NCI-H526 (cell line): ENCODE data around the gene SAPCD2.
A peak's percentile ranks its signal among the peaks of the same experiment; 100 is the strongest.
"Not testable (repeated sequence)": the region's sequence is repeated elsewhere in the genome, so short reads cannot be mapped to it uniquely, and the experiment has no call there.

Source experiments
- DNase-seq, 2 experiments: peaks; one replicate each; lab custom pipeline; 2025; lab: John Stamatoyannopoulos, UW

The SAPCD2 gene

DNA sequence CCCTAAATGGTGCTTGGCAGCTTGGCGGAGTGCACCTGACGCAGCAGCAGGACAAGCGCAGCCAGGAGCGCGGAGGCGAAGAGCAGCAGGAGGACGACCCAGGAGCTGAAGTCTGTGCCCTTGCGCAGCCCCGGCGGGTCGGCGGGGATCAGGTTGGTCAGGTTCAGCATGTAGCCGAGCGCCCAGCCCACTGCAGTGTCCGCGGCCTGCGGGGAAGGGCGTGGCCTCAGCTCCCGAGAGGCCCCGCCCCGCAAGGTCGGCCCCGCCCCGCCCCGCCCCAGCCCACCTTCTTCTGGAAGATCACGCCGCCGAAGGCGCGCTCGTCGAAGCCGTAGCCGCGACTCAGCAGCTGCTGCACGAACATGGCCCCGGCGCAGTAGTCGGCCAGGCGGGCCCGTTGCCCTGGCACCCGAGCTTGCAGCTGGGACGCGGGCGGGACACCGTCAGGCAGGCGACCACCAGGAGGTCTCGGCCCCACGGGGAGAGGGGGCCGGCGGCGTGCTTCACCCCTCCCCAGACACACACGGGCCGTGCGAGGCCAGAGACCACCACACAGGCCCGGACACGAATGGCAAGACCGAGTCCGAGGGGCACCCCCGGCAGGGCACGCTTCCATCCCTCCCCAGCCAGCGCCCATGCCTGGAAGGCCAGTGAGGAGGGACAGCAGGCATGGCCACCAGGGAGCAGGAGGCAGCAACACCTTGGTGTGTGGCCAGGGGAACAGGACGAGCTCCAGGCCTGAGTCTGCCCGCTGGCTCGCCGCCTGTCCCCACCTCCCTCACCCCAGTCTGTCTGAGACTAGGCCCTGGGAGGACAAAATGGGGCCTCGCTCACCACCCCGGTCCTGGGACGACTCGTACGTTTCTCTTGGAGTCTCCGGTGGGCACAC is 21.5 kb downstream of the SAPCD2 start:
- peak in 1 of 2 experiments; percentile 75 for DNase-seq

DNA sequence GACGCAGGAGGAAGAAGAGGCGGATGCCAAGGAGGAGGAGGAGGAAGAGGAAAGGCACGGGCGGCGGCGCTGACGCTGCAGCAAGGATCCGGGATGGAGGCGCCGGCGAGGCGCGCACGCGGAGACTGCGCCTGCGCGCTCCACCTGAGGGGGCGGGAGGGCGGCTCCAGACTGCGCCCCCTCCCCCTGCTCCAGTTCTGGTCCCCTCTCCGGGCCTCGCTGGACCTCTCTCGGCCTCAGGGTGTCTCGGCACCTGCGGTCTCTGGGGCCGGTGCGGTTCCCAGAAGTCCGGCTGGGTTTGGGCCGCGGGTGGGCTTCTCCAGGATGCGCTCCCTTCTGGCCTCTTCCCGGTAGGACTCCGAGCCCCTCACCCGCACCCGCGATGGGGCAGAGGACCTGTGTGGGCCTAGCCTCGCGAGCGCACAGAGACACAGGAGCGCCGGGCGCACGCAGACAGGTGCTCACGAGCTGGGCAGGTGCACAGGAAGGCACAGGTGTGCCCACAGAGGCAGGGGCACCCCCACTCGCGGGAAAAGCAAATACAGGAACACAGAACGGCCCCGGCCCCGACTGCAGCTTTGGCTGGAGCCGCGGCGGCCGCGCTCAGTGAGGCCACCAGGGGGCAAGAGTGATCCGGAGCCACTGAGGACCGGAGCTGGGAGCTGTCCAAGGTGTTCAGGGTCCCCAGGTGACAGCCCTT is 24.1 kb downstream of the SAPCD2 start, which contains the start of gene NPDC1:
TSS of gene NPDC1 (minus strand) at position 90 of the 700 bp plus-strand sequence. CDS start 188 bp downstream, outside the sequence.
- peak; percentile 24 to 79 for DNase-seq

DNA sequence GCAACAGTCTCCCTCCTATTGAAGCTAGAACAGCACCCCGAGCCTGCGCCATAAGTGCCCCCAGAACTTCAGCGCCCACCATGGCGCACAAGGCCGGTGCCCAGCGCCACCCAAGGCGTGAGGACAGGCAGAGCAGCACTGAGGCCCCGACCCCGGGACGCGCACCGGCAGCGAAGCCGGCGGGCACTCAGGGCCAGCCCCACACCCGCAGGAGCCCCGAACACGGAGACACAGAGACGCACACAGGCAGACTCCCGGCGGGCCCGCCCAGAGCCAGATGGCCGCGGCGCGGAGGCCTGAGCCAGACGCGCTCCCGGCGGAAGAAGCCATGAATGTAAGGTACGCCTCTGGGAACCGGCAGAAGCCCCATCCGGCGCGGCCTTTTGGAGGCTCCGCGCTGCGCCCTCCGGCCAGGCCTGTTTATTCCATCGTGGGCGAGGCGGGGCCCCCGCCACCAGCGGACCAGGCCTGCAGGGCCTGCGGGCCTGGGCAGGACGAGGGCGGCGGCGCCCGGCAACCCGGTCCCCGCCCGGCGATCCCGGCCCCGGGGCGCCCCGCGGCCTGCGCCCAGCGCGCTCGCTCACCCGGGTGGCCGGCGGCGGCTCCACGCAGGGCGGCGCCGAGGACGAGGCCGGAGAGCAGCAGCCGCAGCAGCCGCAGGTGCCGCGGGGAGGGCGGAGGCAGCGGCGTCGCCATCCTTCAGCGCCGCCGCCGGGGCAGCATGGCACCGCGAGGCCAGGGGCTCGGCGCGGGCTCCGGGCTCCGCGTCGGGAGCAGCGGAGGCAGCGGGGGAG is 24.9 kb downstream of the SAPCD2 start:
- DNase-seq = peak in 1 of 2 experiments; percentile 41

DNA sequence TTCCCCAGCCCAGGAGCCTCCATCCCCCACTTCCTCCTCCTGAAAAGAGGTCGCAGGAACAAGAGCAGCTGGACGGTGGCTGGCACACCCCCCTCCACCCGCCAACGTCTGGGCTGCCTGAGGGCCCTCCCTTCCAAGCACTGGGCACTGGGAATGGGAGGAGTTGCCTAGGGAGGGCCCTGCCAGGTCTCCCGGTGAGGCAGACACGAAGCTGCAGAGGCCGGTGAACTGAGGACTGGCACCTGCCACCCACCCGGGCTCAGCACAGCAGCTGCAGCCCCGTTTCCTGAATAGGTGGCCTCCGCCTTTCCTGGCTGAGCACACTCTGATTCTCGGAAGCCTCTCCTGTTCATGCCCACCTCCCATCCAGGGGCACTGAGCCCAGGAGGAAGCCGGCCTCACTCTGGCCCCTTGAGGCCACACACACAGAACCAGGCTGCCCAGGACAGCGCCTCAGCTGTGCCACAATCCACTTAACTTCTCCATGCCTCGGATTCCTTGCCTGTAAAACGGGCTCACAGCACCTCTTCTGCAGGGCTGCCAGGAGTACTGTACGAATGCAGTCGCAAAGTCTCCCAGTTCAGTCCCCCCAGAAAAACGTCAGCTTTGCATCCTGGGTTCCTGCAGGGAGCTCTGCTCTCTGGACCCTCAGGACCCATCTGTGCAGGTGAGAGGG is 25.7 kb downstream of the SAPCD2 start:
- peak; percentile 17 to 56 for DNase-seq

DNA sequence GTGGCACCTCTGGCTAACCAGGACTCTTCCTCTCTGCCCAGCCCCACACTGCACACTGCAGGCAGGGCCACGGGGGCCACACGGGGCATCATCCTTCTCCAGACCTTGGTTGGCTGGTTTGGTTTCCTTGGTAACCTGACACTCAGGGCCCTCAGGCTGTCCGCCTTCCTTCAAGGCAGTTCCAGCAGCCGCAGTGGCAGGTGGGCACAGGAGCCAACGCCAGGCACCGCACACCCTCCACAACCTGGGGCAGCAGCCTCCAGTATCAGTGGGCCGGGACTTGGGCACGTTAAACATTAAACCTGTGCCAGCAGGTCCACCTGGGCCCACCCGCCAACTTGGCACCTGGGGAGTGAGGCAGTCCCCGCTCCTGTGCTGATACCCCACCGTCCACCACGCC is 26.3 kb downstream of the SAPCD2 start:
- no peak for DNase-seq

DNA sequence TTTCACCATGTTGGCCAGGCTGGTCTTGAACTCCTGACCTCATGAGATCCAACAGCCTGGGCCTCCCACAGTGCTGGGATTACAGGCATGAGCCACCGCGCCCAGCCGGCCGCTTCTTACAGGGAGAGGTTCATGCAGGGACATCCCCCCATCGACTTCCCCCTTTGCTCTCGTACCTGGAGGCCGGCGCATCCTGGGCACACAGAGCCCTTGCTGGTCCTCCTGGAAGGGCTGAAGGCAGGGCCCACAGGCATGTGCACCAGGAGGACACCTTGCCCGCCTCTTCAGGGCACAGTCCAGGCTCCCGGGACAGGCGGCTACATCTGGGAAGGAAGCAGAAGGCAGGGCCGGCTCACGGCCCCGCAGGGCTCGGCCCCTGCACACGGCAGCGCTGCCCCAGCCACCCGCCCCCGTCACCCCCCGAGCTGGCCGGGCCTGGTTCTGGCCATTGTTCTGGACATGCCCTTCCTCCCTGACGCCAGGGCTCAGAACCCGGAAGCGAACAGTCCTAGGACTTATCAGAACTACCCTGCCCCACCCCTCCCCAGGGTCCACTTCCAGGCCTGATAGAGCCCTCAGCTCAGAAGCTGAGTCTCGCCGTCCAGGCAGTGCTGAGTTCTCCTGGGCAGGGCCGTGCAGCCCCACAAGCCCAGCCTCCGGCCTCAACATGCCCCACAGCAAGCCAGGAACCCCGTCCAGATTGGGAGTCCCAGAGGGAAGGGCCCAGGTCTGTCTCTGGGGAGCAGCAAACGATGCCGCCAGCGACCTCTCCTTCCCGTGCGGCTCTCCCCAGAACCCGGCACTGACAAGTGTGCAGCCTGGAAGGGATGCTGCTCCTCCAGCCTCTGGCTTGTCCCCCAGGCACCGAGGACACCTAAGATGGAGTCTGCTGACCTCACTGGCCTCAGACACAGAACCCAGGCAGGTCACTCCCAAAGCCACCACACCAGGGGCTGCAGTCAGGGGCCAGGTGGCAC is 27.3 kb downstream of the SAPCD2 start:
- no peak for DNase-seq

DNA sequence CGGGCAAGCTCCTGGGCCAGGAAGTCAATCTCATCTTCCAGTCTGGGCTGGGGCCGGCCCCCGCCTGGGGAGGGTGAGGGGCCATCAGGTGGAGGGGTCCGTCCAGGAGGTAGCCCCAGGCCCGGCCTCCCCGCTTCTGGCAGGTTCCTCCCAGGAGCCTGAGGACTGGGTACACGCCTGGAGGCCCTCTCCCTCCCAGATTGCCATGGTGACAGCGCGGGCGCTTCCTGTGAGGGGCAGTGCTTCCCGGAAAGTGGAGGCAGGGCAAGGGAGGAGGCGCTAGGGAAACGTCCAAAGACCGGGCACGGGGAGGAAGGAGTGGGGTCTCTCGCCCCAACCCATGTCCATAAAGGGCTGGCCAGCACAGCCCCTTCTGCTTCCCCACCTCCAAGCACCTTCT is 29.2 kb downstream of the SAPCD2 start:
- DNase-seq = no peak

DNA sequence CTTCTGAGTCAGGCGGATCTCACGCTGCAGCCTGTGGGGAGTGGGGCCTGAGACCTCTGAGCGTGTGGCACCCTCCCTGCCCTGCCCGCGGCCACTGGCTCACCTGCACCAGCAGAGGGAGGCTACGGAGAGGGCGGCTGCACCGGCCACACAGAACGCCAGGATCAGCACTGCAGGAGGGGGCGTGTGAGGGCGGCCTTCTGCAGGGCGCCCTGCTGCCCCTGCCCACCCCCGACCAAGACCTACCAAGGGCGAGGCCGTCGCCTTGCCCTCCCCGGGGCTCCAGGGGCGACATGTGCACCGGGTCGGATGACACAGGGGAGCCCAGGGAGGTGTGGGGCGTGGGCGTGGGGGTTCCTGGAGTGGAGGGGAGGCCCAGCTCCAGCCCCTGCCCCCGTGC is 29.8 kb downstream of the SAPCD2 start:
- no peak for DNase-seq

DNA sequence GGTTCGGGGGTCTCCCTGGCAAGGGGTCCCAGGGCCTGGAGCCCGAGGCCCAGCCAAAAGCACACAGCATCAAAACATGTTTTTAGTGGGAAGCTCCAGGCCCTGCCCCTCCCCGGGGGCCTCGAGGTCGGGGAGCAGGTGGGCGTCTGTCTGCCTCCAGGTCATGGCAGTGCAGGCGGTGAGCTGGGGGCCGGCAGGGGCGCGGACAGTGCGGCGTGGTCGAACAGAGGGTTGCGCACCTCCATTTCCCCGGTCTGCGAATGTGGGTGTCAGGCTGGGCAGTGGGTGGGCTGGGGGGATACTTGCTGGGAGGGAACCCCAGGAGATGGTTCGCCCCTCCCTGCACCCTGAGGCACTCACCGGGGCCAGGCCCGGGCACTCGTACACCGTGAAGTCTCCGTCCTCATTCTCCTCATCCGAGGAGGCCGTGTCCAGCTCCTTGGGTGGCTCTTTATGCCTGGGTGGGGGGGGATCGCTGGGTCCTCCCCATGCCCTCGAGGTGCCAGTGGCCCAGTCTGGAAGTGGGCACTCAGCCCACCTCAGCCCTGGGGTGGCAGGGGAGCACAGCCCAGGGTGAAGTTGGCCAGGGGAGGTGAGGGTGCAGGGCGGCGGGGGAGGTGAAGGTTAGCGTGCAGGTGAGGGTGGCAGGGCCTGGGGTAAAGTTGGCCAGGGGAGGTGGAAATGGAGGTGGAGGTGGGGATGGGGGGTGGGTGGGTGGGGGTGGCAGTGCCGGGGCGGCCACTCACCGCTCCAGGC is 30.6 kb downstream of the SAPCD2 start:
- DNase-seq = no peak

DNA sequence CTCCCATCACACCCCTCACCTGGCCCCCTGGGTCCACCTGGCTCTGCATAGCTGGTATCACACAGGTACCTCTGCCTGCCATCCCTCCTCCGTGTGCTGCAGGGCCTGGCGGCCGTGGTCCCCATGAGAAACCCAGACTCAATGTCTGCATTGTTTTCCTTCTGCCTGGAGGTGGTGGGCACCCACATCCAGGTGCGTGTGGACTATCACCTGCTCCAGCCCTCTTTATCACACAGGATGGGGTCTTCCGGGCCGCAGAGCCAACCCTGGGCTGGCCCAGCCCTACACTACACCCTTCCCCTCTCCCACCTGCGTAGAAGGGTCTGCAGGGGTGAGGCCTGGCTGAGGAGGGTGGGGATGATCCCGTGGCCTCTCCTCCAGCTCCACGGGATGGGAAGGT is 31.4 kb downstream of the SAPCD2 start:
- DNase-seq = no peak

DNA sequence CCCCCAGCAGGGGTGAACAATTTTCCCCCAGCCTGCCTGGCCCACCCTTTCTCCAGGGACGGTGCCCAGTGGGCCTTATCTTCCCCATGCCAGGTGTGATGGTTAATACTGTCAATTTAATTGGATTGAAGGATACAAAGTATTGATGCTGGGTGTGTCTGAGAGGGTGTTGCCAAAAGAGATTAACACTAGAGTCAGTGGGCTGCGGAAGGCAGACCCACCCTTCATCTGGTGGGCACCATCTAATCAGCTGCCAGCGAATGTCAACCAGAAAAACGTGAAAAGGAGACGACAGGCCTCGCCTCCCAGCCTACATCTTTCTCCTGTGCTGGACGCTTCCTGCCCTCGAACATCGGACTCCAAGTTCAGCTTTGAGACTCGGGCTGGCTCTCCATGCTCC is 32.9 kb downstream of the SAPCD2 start:
- DNase-seq = no peak

DNA sequence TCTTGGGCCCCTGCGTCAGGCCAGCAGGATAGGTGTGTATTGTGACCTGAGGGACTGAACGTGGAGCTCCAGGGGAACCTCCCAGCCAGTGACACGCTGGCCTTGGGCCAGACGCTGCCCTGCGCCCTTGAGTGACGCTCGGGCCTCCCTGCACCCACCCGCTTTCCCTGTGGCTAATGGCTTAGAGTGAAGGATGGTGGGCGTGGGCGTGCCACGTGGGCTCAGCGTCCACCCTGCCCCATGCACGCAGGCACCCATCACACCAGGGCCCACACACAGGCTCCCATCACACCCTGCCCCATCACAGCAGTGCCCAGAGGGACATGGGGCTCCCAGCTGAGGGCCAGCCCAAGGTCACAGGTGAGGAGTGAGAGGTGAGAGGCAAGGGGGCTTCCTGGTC is 33.3 kb downstream of the SAPCD2 start:
- DNase-seq = no peak

DNA sequence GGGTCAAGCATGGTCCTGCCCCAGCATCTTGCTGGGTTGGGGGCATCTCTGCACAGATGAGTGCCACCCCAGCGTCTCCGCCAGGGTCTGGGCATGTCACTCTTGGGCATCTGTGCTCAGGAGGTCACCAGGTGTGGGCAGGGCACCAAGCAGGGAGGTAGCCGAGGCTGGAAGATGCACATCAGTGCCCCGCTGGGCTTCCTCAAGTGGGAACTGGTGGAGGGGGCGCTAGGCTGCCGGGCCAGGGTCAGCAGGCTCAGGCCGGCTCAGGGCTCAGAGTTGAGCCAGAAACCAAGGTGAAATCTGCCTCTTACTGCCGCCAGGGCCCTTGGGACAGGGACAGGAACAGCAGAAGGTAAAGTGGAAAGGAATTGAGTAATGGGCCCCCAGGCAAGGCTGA is 34.4 kb downstream of the SAPCD2 start:
- no peak for DNase-seq

DNA sequence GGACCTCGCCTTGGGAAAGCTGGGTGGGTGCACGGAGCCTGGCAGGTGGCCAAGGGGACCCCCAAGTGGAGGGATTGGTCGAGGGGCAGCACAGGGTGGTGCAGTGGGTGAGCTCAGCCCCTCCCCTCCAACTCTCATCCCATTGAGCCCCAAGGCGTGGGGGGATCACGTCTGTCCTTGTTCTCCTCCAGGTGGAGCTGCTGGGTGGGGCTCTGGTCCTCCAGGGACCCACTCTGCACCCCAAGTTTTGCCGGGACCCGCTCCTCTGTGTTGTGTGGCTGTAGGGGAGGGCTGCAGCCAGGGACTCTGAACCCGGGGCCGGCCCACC is 34.9 kb downstream of the SAPCD2 start:
- DNase-seq = no peak

DNA sequence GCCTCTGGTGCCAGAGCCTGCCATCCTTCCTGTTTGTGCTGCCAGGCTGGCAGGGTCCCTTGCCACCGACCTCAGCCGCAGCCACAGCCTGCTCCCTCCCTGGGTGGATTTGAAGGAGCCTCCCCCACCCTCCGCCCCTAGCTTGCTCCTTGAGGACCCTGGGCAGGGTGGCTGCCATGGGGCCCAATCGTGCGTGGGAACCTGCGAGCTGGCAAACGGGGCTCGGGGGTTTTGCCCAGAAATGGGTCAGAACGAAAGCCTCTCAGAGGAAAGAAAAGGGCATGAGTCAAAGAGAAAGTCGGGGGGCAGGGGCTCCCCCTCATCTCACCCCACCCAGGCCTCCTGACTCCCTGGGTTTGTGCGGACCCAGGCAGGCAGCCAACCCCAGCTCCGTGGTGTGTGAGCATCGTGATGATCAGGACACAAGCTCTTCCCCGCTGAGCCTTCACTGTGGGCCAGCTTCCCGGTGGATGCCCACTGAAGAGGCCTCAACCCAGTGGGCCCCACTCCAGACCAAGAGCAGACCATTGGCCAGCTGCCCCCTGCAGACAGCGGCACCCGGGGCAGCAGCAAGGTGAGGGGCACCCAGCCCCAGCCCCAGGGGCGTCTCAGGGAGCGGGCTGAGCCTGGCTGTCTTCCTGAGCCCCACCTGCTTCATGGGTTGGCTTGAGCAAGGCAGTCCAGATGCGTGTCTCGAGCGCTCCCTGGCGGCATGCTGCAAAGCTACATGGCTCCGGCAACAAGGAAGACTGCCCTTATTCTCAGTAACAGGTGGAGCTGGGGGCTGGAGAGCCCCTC is 35.4 kb downstream of the SAPCD2 start:
- DNase-seq = peak; percentile 68 to 83

DNA sequence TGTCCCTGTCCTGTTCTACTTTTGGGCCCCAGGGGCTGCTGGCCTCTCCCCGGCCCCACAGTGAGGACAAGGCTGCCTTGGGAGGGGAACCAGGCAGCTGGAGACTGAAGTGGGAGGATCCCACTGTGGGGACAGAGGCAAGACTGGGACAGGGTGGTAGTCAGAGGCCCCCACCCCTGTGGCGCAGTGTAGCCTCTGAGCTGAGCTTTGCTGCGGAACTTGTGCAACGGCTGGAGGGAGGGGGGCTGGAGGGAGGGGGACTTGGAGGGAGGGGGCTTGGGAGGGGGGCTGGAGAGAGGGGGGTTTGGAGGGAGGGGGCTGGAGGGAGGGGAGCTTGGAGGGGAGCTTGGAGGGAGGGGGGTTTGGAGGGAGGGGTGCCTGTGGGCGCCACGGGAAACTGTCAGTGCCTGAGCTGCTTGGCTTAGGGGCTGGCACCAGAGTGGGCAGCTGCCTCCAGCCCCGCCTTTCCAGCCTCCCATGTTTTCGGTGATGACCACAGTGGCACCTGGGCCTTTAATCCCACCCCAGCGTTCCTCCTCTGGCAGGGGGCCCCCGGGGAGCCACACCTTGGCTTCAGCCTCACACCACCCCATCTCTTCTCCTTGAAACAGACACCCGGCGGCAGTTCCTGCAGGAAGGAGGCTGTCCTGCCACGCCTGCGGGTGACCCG is 36.2 kb downstream of the SAPCD2 start:
- DNase-seq = no peak

DNA sequence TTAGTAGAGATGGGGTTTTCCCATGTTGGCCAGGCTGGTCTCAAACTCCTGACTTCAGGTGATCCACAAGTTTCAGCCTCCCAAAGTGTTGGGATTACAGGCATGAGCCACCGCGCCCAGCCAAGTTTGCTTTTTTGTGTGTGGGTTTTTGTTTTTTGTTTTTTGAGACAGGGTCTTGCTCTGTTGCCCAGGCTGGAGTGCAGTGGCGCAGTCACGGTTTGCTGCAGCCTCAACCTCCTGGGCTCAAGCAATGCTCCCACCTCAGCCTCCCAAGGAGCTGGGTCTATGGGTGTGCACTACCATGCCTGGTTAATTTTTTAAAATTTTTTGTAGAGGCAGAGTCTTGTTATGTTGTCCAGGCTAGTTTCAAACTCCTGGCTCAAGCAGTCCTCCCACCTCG is 36.9 kb downstream of the SAPCD2 start:
- not testable (repeated sequence) for DNase-seq

DNA sequence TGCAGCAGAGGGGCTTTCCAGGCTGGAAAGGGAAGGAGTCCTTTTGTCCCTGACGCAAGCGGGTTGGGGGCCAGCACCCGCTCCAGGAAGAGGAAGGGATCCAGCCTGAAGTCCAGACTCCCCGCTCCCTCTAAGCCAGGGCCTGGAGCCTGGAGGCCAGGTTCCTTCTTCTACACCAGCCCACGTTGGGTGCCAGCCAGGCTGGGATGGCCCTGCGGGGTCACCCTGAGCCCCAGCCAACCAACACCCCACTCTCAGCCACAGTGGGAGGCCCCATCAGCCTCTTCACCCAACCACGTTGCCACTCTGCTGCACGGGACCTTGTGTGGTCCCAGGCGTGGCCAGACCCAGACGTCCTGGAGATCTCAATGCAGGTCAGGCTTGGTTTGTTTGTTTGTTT is 37.5 kb downstream of the SAPCD2 start:
- no peak for DNase-seq
